ENCODE results near the gene MOGAT3. TPM values are rescaled to one million over a fixed set of nuclear protein-coding genes. Genes with fewer than 3 reads are reported as not detected.

MOGAT3 gene
- total and polyA plus RNA-seq, 2 of the 4 experiments (the other 2 are of a cell fraction), result not detected

- BruUV-seq (replicated peaks), result no TSS peak
- no peak overlapping the region for H2BK120ac ChIP-seq (ENCODE audit: low read depth, low read length)
- no peak overlapping the region for H2AK5ac ChIP-seq (ENCODE audit: low read depth, low read length)
- no peaks in the 10 kb centered on the region for H3K79me1 ChIP-seq (ENCODE audit: low read depth in 1 of 2, low read length in 2 of 2)
- H3K4me2 ChIP-seq (ENCODE audit: low read depth, low read length), result no peak overlapping the region
- 20% methylated on average over 1 of the region's 6 CpGs; no CpG with 5 or more reads in 1 of the 2 experiments for WGBS, 2 experiments (ENCODE audit: extremely low coverage in 2 of 2, insufficient read length in 1 of 2)
- no peak overlapping the region for H3K56ac ChIP-seq (ENCODE audit: extremely low read depth, insufficient read depth, low read length)
- in situ Hi-C loops (cut with MboI; ENCODE audit: low sequenced_read_pairs) (loop anchor here (5.0 kb wide), 1 partner anchor 39 kb away; no protein-coding TSS in a partner anchor), dilution Hi-C loops (cut with HindIII; ENCODE audit: low sequenced_read_pairs, unreplicated experiment) (no loop called here), intact Hi-C loops (cut with micrococcal nuclease) (no loop called here)
- H3K27ac ChIP-seq (ENCODE audit: insufficient read depth, low read length), result no peak overlapping the region
- H2AK9ac ChIP-seq (replicated peaks; ENCODE audit: low read depth, low read length, poor library complexity), result no peak overlapping the region
- no peak overlapping the region for H3K23ac ChIP-seq (ENCODE audit: low read depth, low read length)
- CTCF ChIA-PET, result interaction anchor here (0.6 kb wide), 2 partner anchors 72 to 75 kb away, joined by 3 to 6 read pairs; no protein-coding TSS in a partner anchor
- POLR2A ChIA-PET (ENCODE audit: unreplicated experiment), result no interaction called here
- no peak overlapping the region for H3K4ac ChIP-seq (ENCODE audit: low read depth, low read length)
- ATAC-seq (ENCODE audit: low read depth) (no peak), DNase-seq (no peak)
- TF ChIP-seq ELK1 (IDR thresholded peaks at IDR 0.05; ENCODE audit: borderline replicate concordance, low read depth, low read length) (no peak), RCOR1 (IDR thresholded peaks at IDR 0.05; ENCODE audit: insufficient replicate concordance, low read length) (no peak), FOS (IDR thresholded peaks at IDR 0.05; ENCODE audit: low read depth, low read length) (no peak), NFE2L2 (IDR thresholded peaks at IDR 0.05; ENCODE audit: low read depth, low read length) (no peak), USF2 (IDR thresholded peaks at IDR 0.05; ENCODE audit: low read depth, low read length) (no peak), CTCF (conservative IDR thresholded peaks at IDR 0.05; ENCODE audit: low read depth, low read length) (no peak), MAZ (IDR thresholded peaks at IDR 0.05; ENCODE audit: borderline replicate concordance, low read depth, low read length) (no peak), RAD21 (IDR thresholded peaks at IDR 0.05; ENCODE audit: low read length) (no peak), BHLHE40 (IDR thresholded peaks at IDR 0.05; ENCODE audit: low read depth, low read length) (no peak), RFX5 (IDR thresholded peaks at IDR 0.05; ENCODE audit: low read depth, low read length) (no peak), POLR2A (IDR thresholded peaks at IDR 0.05; ENCODE audit: low read depth, low read length) (no peak), MXI1 (IDR thresholded peaks at IDR 0.05; ENCODE audit: borderline replicate concordance, low read depth, low read length) (no peak), SMC3 (IDR thresholded peaks at IDR 0.05; ENCODE audit: low read depth, low read length) (no peak), CEBPB (IDR thresholded peaks at IDR 0.05; ENCODE audit: low read depth, low read length) (no peak), CHD1 (IDR thresholded peaks at IDR 0.05; ENCODE audit: low read depth, low read length) (no peak), MAFK (IDR thresholded peaks at IDR 0.05; ENCODE audit: low read depth, low read length) (no peak)
- H4K8ac ChIP-seq (ENCODE audit: low read depth in 2 of 2, low read length in 2 of 2), result no peak overlapping the region
- H2BK20ac ChIP-seq (ENCODE audit: low read depth, low read length), result no peak overlapping the region
- H3K36me3 ChIP-seq (ENCODE audit: control insufficient read depth, insufficient read depth, low read length), result no peaks in the 10 kb centered on the region
- H3K27me3 ChIP-seq (ENCODE audit: control insufficient read depth, insufficient read depth, low read length), result peaks cover 6% of the 10 kb centered on the region; the same call in 1 of the 2 replicates
- no peak overlapping the region for H4K5ac ChIP-seq (ENCODE audit: low read depth, low read length)
- no peak overlapping the region for H3K14ac ChIP-seq (replicated peaks; ENCODE audit: low read depth, low read length)
- no peak overlapping the region for H2BK5ac ChIP-seq (ENCODE audit: low read depth, low read length, poor library complexity, severe bottlenecking)
- no peak overlapping the region for H2BK15ac ChIP-seq (ENCODE audit: low read depth, low read length)
- no peaks in the 10 kb centered on the region for H4K20me1 ChIP-seq (ENCODE audit: insufficient read depth, low read length)
- H3K9ac ChIP-seq (ENCODE audit: low read depth, low read length), result no peak overlapping the region
- H2AFZ ChIP-seq (replicated peaks; ENCODE audit: low read length, poor library complexity), result no peak overlapping the region
- H3K9me1 ChIP-seq (ENCODE audit: insufficient read depth, low read length), result peaks cover 7% of the 10 kb centered on the region; the same call in 1 of the 2 replicates
- no peak overlapping the region for H3K4me3 ChIP-seq (ENCODE audit: insufficient read depth, low read depth, low read length)
- H3K4me1 ChIP-seq (ENCODE audit: control insufficient read depth, insufficient read depth, low read length), result no peaks in the 10 kb centered on the region
- no peak overlapping the region for H4K91ac ChIP-seq (ENCODE audit: insufficient read depth, low read depth, low read length)
- H3K9me3 ChIP-seq (ENCODE audit: control insufficient read depth, insufficient read depth, low read length), result no peaks in the 10 kb centered on the region
- no peak overlapping the region for H3K18ac ChIP-seq (ENCODE audit: low read depth, low read length)
Observed at GRCh38 chr7:101186194-101186593, 14.6 kb downstream of the MOGAT3 start.

Measured in IMR-90 (cell line).